Measurements from ENCODE around the gene CTNNA3.

GRCh38 chr10:67621834-67622233, 74.2 kb downstream of the CTNNA3 start:
- TF ChIP-seq CTCF (IDR thresholded peaks at IDR 0.05), result no peak
- no peak for TF ChIP-seq POLR2A (IDR thresholded peaks at IDR 0.05)

All from uterus (tissue), 2 donors.